MV-4-11 (cell line): Measurements from ENCODE around the gene ZNF398.
"Not testable (repeated sequence)": the region's sequence is repeated elsewhere in the genome, so short reads cannot be mapped to it uniquely, and the experiment has no call there.

ENCODE experiments used
- DNase-seq: peaks from one replicate; lab custom pipeline; 2025; lab: John Stamatoyannopoulos, UW

The ZNF398 gene

DNA sequence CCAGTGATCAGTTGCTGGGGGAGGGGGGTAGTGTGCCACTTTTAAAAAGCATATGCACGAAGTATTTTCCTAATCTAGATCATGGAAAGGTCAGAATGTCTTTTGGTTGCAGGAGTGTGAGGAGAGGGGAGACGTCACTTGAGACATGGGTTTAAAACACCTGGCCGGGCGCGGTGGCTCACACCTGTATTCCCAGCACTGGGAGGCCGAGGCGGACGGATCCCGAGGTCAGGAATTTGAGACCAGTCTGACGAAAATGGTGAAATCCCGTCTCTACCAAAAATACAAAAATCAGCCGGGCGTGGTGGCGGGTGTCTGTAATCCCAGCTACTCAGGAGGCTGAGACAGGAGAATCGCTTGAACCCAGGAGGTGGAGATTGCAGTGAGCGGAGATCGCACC lies 79.1 kb downstream of the ZNF398 start:
- not testable (repeated sequence) for DNase-seq

DNA sequence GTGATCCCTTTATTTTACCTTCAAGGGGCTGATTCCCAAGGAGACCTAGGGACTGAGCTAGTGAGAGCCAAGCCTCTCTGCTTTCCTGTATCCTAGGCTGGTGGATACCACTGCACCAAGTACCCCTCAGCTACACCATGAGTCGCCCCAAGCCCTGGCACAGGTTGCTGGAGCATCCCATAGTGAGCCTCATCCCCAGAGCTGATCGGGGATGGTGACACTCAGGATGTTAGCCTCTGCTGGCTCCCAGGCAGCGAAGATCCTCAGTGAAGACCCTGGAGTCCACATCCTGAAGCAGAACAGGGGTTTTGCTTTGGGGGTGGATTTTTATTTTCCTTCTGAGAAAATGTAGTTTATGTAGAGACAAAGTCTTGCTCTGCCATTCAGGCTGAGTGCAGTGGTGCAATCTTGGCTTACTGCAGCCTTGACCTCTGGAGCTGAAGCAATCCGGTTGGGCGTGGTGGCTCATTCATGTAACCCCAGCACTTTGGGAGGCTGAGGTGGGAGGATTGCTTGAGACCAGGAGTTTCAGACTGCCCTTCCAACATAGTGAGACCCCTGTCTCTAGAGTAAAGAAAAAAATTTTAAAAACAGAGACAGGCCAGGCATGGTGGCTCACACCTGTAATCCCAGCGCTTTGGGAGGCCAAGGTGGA lies 79.7 kb downstream of the ZNF398 start:
- DNase-seq: no peak

DNA sequence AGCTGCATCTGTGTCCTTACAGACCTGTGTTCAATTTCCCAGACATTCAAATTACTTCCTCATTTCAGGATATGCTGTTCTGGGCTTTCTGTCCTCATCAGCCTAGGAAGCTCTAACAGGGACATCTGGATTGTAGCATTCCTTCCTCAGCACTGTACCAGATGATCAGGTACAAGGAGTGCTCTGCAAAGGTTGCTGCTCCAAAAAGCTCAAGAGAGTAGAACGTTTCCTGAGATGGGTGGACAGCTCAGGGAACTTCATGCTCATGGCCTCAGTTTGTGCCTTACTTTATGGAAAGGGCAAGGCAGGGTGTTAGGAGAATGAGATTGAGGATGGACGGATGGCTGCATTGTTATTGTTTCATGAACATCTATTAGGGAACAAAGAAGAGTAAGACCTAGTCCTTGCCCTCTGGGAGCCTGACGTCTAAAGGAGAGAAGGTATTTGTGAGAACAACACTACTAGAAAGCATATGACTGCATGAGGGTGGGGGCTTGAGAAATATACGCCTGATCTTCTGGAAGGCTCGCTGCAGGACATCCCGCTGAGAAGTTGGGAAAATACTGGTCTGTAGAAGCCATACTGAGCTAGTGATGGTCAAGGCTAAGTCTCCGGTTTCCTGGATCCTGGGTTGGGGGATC lies 81.7 kb downstream of the ZNF398 start:
- DNase-seq: peak; percentile 41

DNA sequence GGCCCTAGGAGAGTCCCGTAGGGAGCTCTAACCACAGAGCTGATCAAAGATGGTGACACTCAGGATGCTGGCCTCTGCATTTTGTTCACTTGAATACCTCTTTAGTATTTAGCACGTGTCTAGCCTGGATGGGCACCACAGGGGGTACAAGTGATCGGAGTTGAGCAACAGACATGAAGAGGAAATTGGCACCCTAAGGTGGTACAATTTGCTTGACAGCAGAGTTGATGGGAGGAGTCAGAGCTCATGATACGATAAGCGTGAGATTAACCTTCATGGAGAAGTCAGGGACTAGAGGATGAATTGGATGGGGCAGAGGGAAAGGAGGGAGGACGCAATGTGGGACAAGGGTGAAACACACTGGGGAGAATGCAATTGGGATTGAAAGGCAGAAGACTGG lies 82.3 kb downstream of the ZNF398 start:
- DNase-seq: no peak

DNA sequence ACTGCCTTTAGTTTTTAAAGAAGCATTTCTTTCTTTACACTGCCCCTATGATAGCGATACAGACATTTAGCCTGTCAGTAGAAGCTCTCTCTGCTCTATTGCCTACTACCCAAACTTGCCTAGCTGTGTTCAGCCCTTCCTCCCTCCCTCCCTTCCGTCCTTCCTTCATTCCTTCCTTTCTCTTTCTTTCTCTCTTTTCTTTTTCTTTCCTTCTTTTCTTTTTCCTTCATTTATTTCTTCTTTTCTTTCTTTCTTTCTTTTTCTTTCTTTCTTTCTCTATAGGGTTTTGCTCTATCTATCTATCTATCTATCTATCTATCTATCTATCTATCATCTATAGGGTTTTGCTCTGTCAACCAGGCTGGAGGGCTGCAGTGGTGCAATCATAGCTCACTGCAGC lies 85.1 kb downstream of the ZNF398 start:
- DNase-seq: no peak
